Spleen (tissue), 11 donors: ENCODE data around the gene ACKR3. TPM values are rescaled to one million over a fixed set of nuclear protein-coding genes. Genes with fewer than 3 reads are reported as not detected.

Source experiments
- DNase-seq: peaks from one replicate; pipeline ENCODE4 v3.0.0-alpha.2; 2020
- H3K27ac ChIP-seq, 8 donors: fragments of 200-600 bp; sonication (generic) in 7 of 8; 1 replicate in 4 of 8; 2 replicates in 4 of 8; pipeline versions ENCODE4 v1.5.0 to v1.8.0; 2016 to 2021; ENCODE audit warnings: inconsistent platforms in 4 of 8, mild to moderate bottlenecking in 4 of 8, moderate library complexity in 1 of 8
- H3K27me3 ChIP-seq, 7 donors: fragments of 200-600 bp; sonication (generic) in 6 of 7; replicated peaks in 1 of 7; 1 replicate in 4 of 7; 2 replicates in 3 of 7; pipeline versions ENCODE4 v1.5.0 to v1.8.0; 2016 to 2021; ENCODE audit warnings: inconsistent platforms in 3 of 7, mild to moderate bottlenecking in 1 of 7
- H3K36me3 ChIP-seq, 6 donors: fragments of 200-600 bp; sonication (generic) in 5 of 6; 1 replicate in 4 of 6; 2 replicates in 2 of 6; pipeline versions ENCODE4 v1.5.0 to v1.8.0; 2016 to 2021; ENCODE audit warnings: inconsistent platforms in 2 of 6
- H3K4me1 ChIP-seq, 6 donors: fragments of 200-600 bp; sonication (generic) in 5 of 6; 1 replicate in 3 of 6; 2 replicates in 3 of 6; pipeline versions ENCODE4 v1.5.0 to v1.8.0; 2016 to 2021; ENCODE audit warnings: inconsistent platforms in 3 of 6
- H3K4me3 ChIP-seq, 8 donors: fragments of 200-600 bp; sonication (generic) in 7 of 8; 1 replicate in 4 of 8; 2 replicates in 4 of 8; pipeline versions ENCODE4 v1.5.0 to v1.8.0; 2016 to 2021; ENCODE audit warnings: inconsistent platforms in 4 of 8, mild to moderate bottlenecking in 4 of 8, moderate library complexity in 2 of 8
- H3K9me3 ChIP-seq, 8 donors: fragments of 200-600 bp; sonication (generic) in 7 of 8; 1 replicate in 4 of 8; 2 replicates in 4 of 8; pipeline versions ENCODE4 v1.5.0 to v1.8.0; 2016 to 2021; ENCODE audit warnings: inconsistent platforms in 4 of 8
- CTCF ChIP-seq, 11 experiments: fragments of 200-600 bp in 7 of 11; fragments of 450-650 bp in 4 of 11; sonication (generic) in 4 of 11; IDR thresholded peaks in 8 of 11; conservative IDR thresholded peaks in 3 of 11; 1 replicate in 7 of 11; 2 replicates in 4 of 11; pipeline versions ENCODE4 v1.4.0 to v1.8.0; 2016 to 2021; ENCODE audit warnings: antibody characterized with exemption in 11 of 11, inconsistent platforms in 4 of 11, mild to moderate bottlenecking in 1 of 11
- POLR2A ChIP-seq, 3 donors: fragments of 450-650 bp; IDR thresholded peaks; one replicate each; pipeline ENCODE4 v1.5.1; 2017; ENCODE audit warnings: antibody characterized with exemption in 3 of 3, mild to moderate bottlenecking in 1 of 3
- POLR2AphosphoS5 ChIP-seq, 3 donors: sonication (generic); formaldehyde crosslinking; IDR thresholded peaks; one replicate each; pipeline ENCODE4 v1.5.1; 2017; ENCODE audit warnings: antibody characterized with exemption in 3 of 3
- WGBS, 5 donors: extraction: QIAGEN DNeasy Blood & Tissue Kit in 3 of 5; methylation state at CpG; one replicate each; pipeline versions ENCODE4 v1.1.5 to v1.1.7; 2013 to 2018; 5-methylcytosine and 5-hydroxymethylcytosine counted together
- intact Hi-C: fragments of 100-400 bp; cut with DNase I; formaldehyde crosslinking; loops from one replicate; pipeline ENCODE4 v1.15.0; 2023; ENCODE audit warnings: low total_unique reads
- polyA plus RNA-seq, 3 donors: library from polyadenylated mRNA; stranded (reverse); fragments of 200-250 nt; gene quantifications; one replicate each; pipeline ENCODE4 v1.2.1, GENCODE V29; 2013
- total RNA-seq, 7 donors: library from RNA; depleted of rRNA in 3 of 7; stranded (reverse); fragments of >200 nt in 3 of 7; fragmentation: NEBNext Ultra II Directional in 4 of 7; extraction: Animal tissue kit (Norgen Biotek cat#: 25700) in 4 of 7; gene quantifications; one replicate each; pipeline versions ENCODE4 v1.1.0 to v1.2.1, GENCODE V29; 2016 to 2021
- donor health status: healthy with polysubstance abuse.
- donor health status: DM: no; HTN: no; CAD: no; lungs with moderate emphysema.
- donor health status: DM: no; HTN: no; CAD: no.
- donor health status: Bipolar disorder and iron deficiency.
- donor health status: healthy.
- donor health status: DM: no; HTN: no; CAD: no.
- donor health status: DM: yes; HTN: yes; CAD: no.

Gene ACKR3
- total and polyA plus RNA-seq, 10 donors = 11.5 to 164 (median 67.0) TPM

- no peak for DNase-seq
- H3K9me3 ChIP-seq = peaks cover 0 to 11% (median 0%) of the 10 kb centered on the region in 8 donors
- H3K4me1 ChIP-seq = peaks cover 0 to under 1% (median 0%) of the 10 kb centered on the region in 6 donors
- H3K4me3 ChIP-seq = no peak overlapping the region
- intact Hi-C loops = no loop called here
- no peak for TF ChIP-seq POLR2A (IDR thresholded peaks at IDR 0.05)
- no peak for TF ChIP-seq POLR2AphosphoS5 (IDR thresholded peaks at IDR 0.05)
- no peak overlapping the region for H3K27ac ChIP-seq
- H3K36me3 ChIP-seq = peaks cover 0 to 8% (median 2%) of the 10 kb centered on the region in 6 donors
- H3K27me3 ChIP-seq = no peaks in the 10 kb centered on the region
- WGBS, 5 donors = 91 to 96% (median 94%) methylated on average over 32 of the region's 32 CpGs
Observed at GRCh38 chr2:236587861-236588815, 18.5 kb downstream of the ACKR3 start.

DNA sequence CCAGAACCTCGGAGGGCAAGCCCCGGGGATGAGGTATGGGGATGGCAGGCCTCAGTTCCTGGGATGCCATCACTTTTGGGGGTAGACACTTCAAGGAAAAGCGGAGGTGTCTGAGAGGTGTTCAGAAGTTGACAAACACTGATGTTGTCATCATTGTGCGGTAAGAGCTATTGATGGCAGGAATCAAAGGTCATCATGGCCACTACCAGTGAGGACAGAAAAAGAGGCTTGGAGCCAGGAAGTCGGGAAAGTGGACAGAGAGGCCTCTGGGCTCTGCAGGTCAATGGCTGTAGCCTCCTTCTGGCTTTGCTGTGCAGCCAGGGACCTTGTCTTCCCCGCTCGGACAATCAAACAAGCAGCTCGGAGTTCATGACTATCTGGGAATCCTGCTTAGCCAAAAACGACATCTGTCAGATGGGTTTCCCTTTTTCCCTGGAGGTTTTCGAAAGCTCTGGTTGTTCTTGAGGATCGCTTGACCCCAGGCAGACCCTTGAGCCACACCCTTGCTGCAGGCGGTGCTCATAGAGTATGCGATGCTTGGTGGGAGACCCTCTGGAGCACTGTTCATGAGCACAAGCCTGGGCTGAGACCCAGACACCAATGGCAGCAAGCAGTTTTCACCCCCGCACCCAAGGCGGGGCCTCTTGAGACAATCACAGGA, 19.4 kb downstream of the ACKR3 start:
- WGBS, 5 donors = 85 to 93% (median 92%) methylated on average over 15 of the region's 15 CpGs
- H3K4me1 ChIP-seq = no peaks in the 10 kb centered on the region
- H3K36me3 ChIP-seq = no peaks in the 10 kb centered on the region
- H3K4me3 ChIP-seq = no peak overlapping the region
- intact Hi-C loops = no loop called here
- no peak for DNase-seq
- no peak overlapping the region for H3K27ac ChIP-seq
- peaks cover 0 to 11% (median 0%) of the 10 kb centered on the region in 8 donors for H3K9me3 ChIP-seq
- no peak for TF ChIP-seq CTCF (IDR thresholded peaks at IDR 0.05 in 8 of 11, conservative IDR thresholded peaks at IDR 0.05 in 3 of 11)
- TF ChIP-seq POLR2AphosphoS5 (IDR thresholded peaks at IDR 0.05) = no peak
- no peak for TF ChIP-seq POLR2A (IDR thresholded peaks at IDR 0.05)
- no peaks in the 10 kb centered on the region for H3K27me3 ChIP-seq

GRCh38 chr2:236590846-236591245, 21.2 kb downstream of the ACKR3 start:
- Histone ChIP-seq H3K4me1 (no peaks in the 10 kb centered on the region), H3K27me3 (no peaks in the 10 kb centered on the region), H3K9me3 (peaks cover 0 to 8% (median 0%) of the 10 kb centered on the region in 8 donors), H3K36me3 (no peaks in the 10 kb centered on the region), H3K4me3 (no peak overlapping the region), H3K27ac (no peak overlapping the region)
- TF ChIP-seq POLR2AphosphoS5 (IDR thresholded peaks at IDR 0.05) (no peak), CTCF (IDR thresholded peaks at IDR 0.05 in 8 of 11, conservative IDR thresholded peaks at IDR 0.05 in 3 of 11) (no peak), POLR2A (IDR thresholded peaks at IDR 0.05) (no peak)
- intact Hi-C loops = no loop called here
- WGBS, 5 donors = 85 to 98% (median 96%) methylated on average over 8 of the region's 8 CpGs
- DNase-seq = no peak

GRCh38 chr2:236592821-236593220, 23.2 kb downstream of the ACKR3 start:
- DNase-seq = no peak
- H3K27ac ChIP-seq = no peak overlapping the region
- intact Hi-C loops = no loop called here
- 65 to 87% (median 73%) methylated on average over 14 of the region's 14 CpGs for WGBS, 5 donors
- H3K4me3 ChIP-seq = no peak overlapping the region
- no peak for TF ChIP-seq POLR2A (IDR thresholded peaks at IDR 0.05)
- no peak for TF ChIP-seq CTCF (IDR thresholded peaks at IDR 0.05 in 8 of 11, conservative IDR thresholded peaks at IDR 0.05 in 3 of 11)
- TF ChIP-seq POLR2AphosphoS5 (IDR thresholded peaks at IDR 0.05) = no peak
- no peaks in the 10 kb centered on the region for H3K27me3 ChIP-seq
- no peaks in the 10 kb centered on the region for H3K4me1 ChIP-seq
- H3K9me3 ChIP-seq = no peaks in the 10 kb centered on the region
- H3K36me3 ChIP-seq = no peaks in the 10 kb centered on the region
